Stimulated activated CD4-positive, alpha-beta T cell treated with anti-CD3 and anti-CD28 coated beads, Interleukin-15, amount 100 ng/mL, for 48 hours (primary cell): ENCODE data around the gene GRSF1.
"Not testable (repeated sequence)": the region's sequence is repeated elsewhere in the genome, so short reads cannot be mapped to it uniquely, and the experiment has no call there.

Experiments used
- DNase-seq, 2 donors: peaks; one replicate each; pipeline ENCODE4 v3.0.0-alpha.2; 2020; ENCODE audit warnings: low read depth in 2 of 2

Gene GRSF1

GRCh38 chr4:70839589-70840093 lies at the start of gene GRSF1:
TSS of gene GRSF1 (minus strand) at chr4:70839890. CDS start at chr4:70839827, 63 bp downstream.
- peak; percentile 91 to 92 for DNase-seq

- DNase-seq, result no peak
Observed at GRCh38 chr4:70885174-70885573, 45.5 kb upstream of the GRSF1 start.

- no peak for DNase-seq
Observed at GRCh38 chr4:70880739-70881138, 41.0 kb upstream of the GRSF1 start.

- DNase-seq, result no peak
Observed at GRCh38 chr4:70877556-70877955, 37.9 kb upstream of the GRSF1 start.

- DNase-seq, result no peak
Observed at GRCh38 chr4:70874268-70875156, 34.8 kb upstream of the GRSF1 start.

GRCh38 chr4:70873216-70873615 lies 33.5 kb upstream of the GRSF1 start:
- no peak for DNase-seq

- no peak for DNase-seq
Observed at GRCh38 chr4:70868778-70869177, 29.1 kb upstream of the GRSF1 start.

GRCh38 chr4:70863099-70863790 lies 23.6 kb upstream of the GRSF1 start:
- DNase-seq, result no peak

GRCh38 chr4:70859066-70859465 lies 19.4 kb upstream of the GRSF1 start:
- no peak for DNase-seq

- DNase-seq, result no peak
Observed at GRCh38 chr4:70858454-70858853, 18.8 kb upstream of the GRSF1 start.

GRCh38 chr4:70855464-70855863 lies 15.8 kb upstream of the GRSF1 start:
- DNase-seq, result no peak

GRCh38 chr4:70849291-70849690 lies 9.6 kb upstream of the GRSF1 start:
- DNase-seq, result no peak

GRCh38 chr4:70844180-70844579 lies 4.5 kb upstream of the GRSF1 start:
- no peak for DNase-seq

GRCh38 chr4:70842761-70843435 lies 3.2 kb upstream of the GRSF1 start:
- DNase-seq, result no peak

- no peak for DNase-seq
Observed at GRCh38 chr4:70841951-70842350, 2.3 kb upstream of the GRSF1 start.

GRCh38 chr4:70841211-70841610 lies 1.5 kb upstream of the GRSF1 start:
- no peak for DNase-seq

- not testable (repeated sequence) for DNase-seq
Observed at GRCh38 chr4:70840631-70841030, 941 bp upstream of the GRSF1 start.

GRCh38 chr4:70840137-70840536 lies 447 bp upstream of the GRSF1 start:
- DNase-seq, result peak; percentile 69

- peak; percentile 37 to 61 for DNase-seq
Observed at GRCh38 chr4:70838666-70839588, 763 bp downstream of the GRSF1 start.

GRCh38 chr4:70838204-70838603 lies 1.5 kb downstream of the GRSF1 start:
- no peak for DNase-seq

GRCh38 chr4:70836081-70836480 lies 3.6 kb downstream of the GRSF1 start:
- DNase-seq, result no peak
